ENCODE measurements around the gene BORCS5. TPM values are rescaled to one million over a fixed set of nuclear protein-coding genes. Genes with fewer than 3 reads are reported as not detected.

BORCS5 gene
- total RNA-seq, 1 experiment from 2014 or later: 25.7 TPM

GRCh38 chr12:12365446-12365802 is 8.5 kb downstream of the BORCS5 start:
- Histone ChIP-seq H3K27me3 (replicated peaks; ENCODE audit: control insufficient read depth, insufficient read depth, low read length) (no peaks in the 10 kb centered on the region), H3K4me3 (ENCODE audit: low read depth, low read length) (no peak overlapping the region), H3K36me3 (ENCODE audit: control insufficient read depth, insufficient read depth, low read length) (no peaks in the 10 kb centered on the region; the same call in 1 of the 2 replicates), H3K4me1 (peaks cover 3% of the 10 kb centered on the region; the same call in 1 of the 2 replicates), H3K9me3 (no peaks in the 10 kb centered on the region; the same call in 1 of the 2 replicates)
- ChIA-PET POLR2A (interaction anchor here (0.6 to 0.8 kb wide), 2 partner anchors 8 to 325 kb away, joined by 3 to 5 read pairs; partner anchors contain the start of gene BORCS5), CTCF (no interaction called here)
- no peak for DNase-seq
- Mint-ChIP-seq H3K27me3 (ENCODE audit: insufficient read depth, unreplicated experiment) (no peaks in the 10 kb centered on the region), H3K9me3 (ENCODE audit: unreplicated experiment) (no peaks in the 10 kb centered on the region), H3K27ac (ENCODE audit: unreplicated experiment) (no peak overlapping the region), H3K4me3 (ENCODE audit: unreplicated experiment) (no peak overlapping the region), H3K4me1 (ENCODE audit: low read depth, unreplicated experiment) (peaks cover 15% of the 10 kb centered on the region), H3K36me3 (ENCODE audit: insufficient read depth, unreplicated experiment) (no peaks in the 10 kb centered on the region)
- no peak for TF ChIP-seq CTCF (IDR thresholded peaks at IDR 0.05; ENCODE audit: insufficient read depth in 1 of 2, low read depth in 1 of 2, low read length in 1 of 2, severe bottlenecking in 1 of 2, unreplicated experiment in 1 of 2)
- BruUV-seq (replicated peaks): no TSS peak
- intact Hi-C loops (cut with micrococcal nuclease; ENCODE audit: unreplicated experiment): no loop called here

- Histone ChIP-seq H3K4me3 (ENCODE audit: low read depth, low read length) (no peak overlapping the region), H3K27me3 (replicated peaks; ENCODE audit: control insufficient read depth, insufficient read depth, low read length) (no peaks in the 10 kb centered on the region), H3K9me3 (no peaks in the 10 kb centered on the region; the same call in 1 of the 2 replicates), H3K4me1 (peaks cover 3% of the 10 kb centered on the region; the same call in 1 of the 2 replicates), H3K36me3 (ENCODE audit: control insufficient read depth, insufficient read depth, low read length) (no peaks in the 10 kb centered on the region; the same call in 1 of the 2 replicates)
- Mint-ChIP-seq H3K9me3 (ENCODE audit: unreplicated experiment) (no peaks in the 10 kb centered on the region), H3K4me3 (ENCODE audit: unreplicated experiment) (no peak overlapping the region), H3K36me3 (ENCODE audit: insufficient read depth, unreplicated experiment) (no peaks in the 10 kb centered on the region), H3K4me1 (ENCODE audit: low read depth, unreplicated experiment) (peaks cover 15% of the 10 kb centered on the region), H3K27me3 (ENCODE audit: insufficient read depth, unreplicated experiment) (no peaks in the 10 kb centered on the region), H3K27ac (ENCODE audit: unreplicated experiment) (no peak overlapping the region)
- ChIA-PET POLR2A (interaction anchor here (0.8 kb wide), 1 partner anchor 9 kb away, joined by 3 read pairs; the partner anchor contains the start of gene BORCS5), CTCF (no interaction called here)
- intact Hi-C loops (cut with micrococcal nuclease; ENCODE audit: unreplicated experiment): no loop called here
- no TSS peak for BruUV-seq (replicated peaks)
- TF ChIP-seq CTCF (IDR thresholded peaks at IDR 0.05; ENCODE audit: insufficient read depth in 1 of 2, low read depth in 1 of 2, low read length in 1 of 2, severe bottlenecking in 1 of 2, unreplicated experiment in 1 of 2): no peak
- no peak for DNase-seq
Measured at GRCh38 chr12:12365931-12366431, 9.1 kb downstream of the BORCS5 start.

- DNase-seq: no peak
- TF ChIP-seq CTCF (IDR thresholded peaks at IDR 0.05; ENCODE audit: insufficient read depth in 1 of 2, low read depth in 1 of 2, low read length in 1 of 2, severe bottlenecking in 1 of 2, unreplicated experiment in 1 of 2): no peak
- no peaks in the 10 kb centered on the region for H3K27me3 ChIP-seq (replicated peaks; ENCODE audit: control insufficient read depth, insufficient read depth, low read length)
- ChIA-PET POLR2A (interaction anchor here (1.3 kb wide), 1 partner anchor 10 kb away, joined by 9 read pairs; the partner anchor contains the start of gene BORCS5), CTCF (interaction anchor here (0.5 to 1.5 kb wide), 4 partner anchors 9 to 129 kb away, joined by 4 to 7 read pairs (median 4); partner anchors contain the start of genes BORCS5 and MANSC1)
- H3K4me1 Mint-ChIP-seq (ENCODE audit: low read depth, unreplicated experiment): peaks cover 15% of the 10 kb centered on the region
- no peak overlapping the region for H3K4me3 ChIP-seq (ENCODE audit: low read depth, low read length)
- no peak overlapping the region for H3K27ac Mint-ChIP-seq (ENCODE audit: unreplicated experiment)
- H3K27me3 Mint-ChIP-seq (ENCODE audit: insufficient read depth, unreplicated experiment): no peaks in the 10 kb centered on the region
- intact Hi-C loops (cut with micrococcal nuclease; ENCODE audit: unreplicated experiment): no loop called here
- no TSS peak for BruUV-seq (replicated peaks)
- no peak overlapping the region for H3K4me3 Mint-ChIP-seq (ENCODE audit: unreplicated experiment)
- peaks cover 3% of the 10 kb centered on the region; the same call in 1 of the 2 replicates for H3K4me1 ChIP-seq
- no peaks in the 10 kb centered on the region; the same call in 1 of the 2 replicates for H3K9me3 ChIP-seq
- no peaks in the 10 kb centered on the region for H3K9me3 Mint-ChIP-seq (ENCODE audit: unreplicated experiment)
- H3K36me3 ChIP-seq (ENCODE audit: control insufficient read depth, insufficient read depth, low read length): no peaks in the 10 kb centered on the region; the same call in 1 of the 2 replicates
- peaks cover 7% of the 10 kb centered on the region for H3K36me3 Mint-ChIP-seq (ENCODE audit: insufficient read depth, unreplicated experiment)
Measured at GRCh38 chr12:12366701-12367481, 10.0 kb downstream of the BORCS5 start.

Data from Caco-2 (cell line).